ENCODE measurements around the gene XRCC4. TPM values are rescaled to one million over a fixed set of nuclear protein-coding genes. Genes with fewer than 3 reads are reported as not detected.

Gene XRCC4
- total and polyA plus RNA-seq, 7 donors, result 1.6 to 7.9 (median 3.2) TPM

GRCh38 chr5:83281658-83282057, 204.3 kb downstream of the XRCC4 start:
- Histone ChIP-seq H3K4me1 (no peaks in the 10 kb centered on the region), H3K9me3 (no peaks in the 10 kb centered on the region), H3K27ac (no peak overlapping the region), H3K27me3 (ENCODE audit: insufficient read depth in 3 of 3, low read length in 2 of 3) (no peaks in the 10 kb centered on the region), H3K4me3 (no peak overlapping the region), H3K36me3 (ENCODE audit: insufficient read depth in 1 of 2, low read depth in 1 of 2) (no peaks in the 10 kb centered on the region)
- intact Hi-C loops (cut with DNase I), result no loop called here
- ATAC-seq (no peak), DNase-seq (no peak)
- TF ChIP-seq CTCF (IDR thresholded peaks at IDR 0.05), result no peak

GRCh38 chr5:83283761-83284160, 206.4 kb downstream of the XRCC4 start:
- WGBS, 3 donors, result 88 to 89% (median 88%) methylated on average over 3 of the region's 3 CpGs
- no peak for ATAC-seq

GRCh38 chr5:83285661-83286398, 208.5 kb downstream of the XRCC4 start:
- Histone ChIP-seq H3K27me3 (ENCODE audit: insufficient read depth in 3 of 3, low read length in 2 of 3) (no peaks in the 10 kb centered on the region), H3K4me1 (no peaks in the 10 kb centered on the region), H3K27ac (no peak overlapping the region), H3K9me3 (no peaks in the 10 kb centered on the region), H3K4me3 (no peak overlapping the region), H3K36me3 (ENCODE audit: insufficient read depth in 1 of 2, low read depth in 1 of 2) (no peaks in the 10 kb centered on the region)
- ATAC-seq (no peak), DNase-seq (peak in 1 of 2 donors; percentile 18)
- WGBS, 3 donors, result 67 to 70% (median 68%) methylated on average over 7 of the region's 7 CpGs
- no peak for TF ChIP-seq CTCF (IDR thresholded peaks at IDR 0.05)
- intact Hi-C loops (cut with DNase I), result no loop called here

More at GRCh38 chr5:83283761-83284160, 206.4 kb downstream of the XRCC4 start:
- H3K4me1 ChIP-seq, result no peaks in the 10 kb centered on the region
- no peak overlapping the region for H3K4me3 ChIP-seq
- DNase-seq, result no peak
- no peaks in the 10 kb centered on the region for H3K36me3 ChIP-seq (ENCODE audit: insufficient read depth in 1 of 2, low read depth in 1 of 2)
- H3K27ac ChIP-seq, result no peak overlapping the region
- intact Hi-C loops (cut with DNase I), result no loop called here
- H3K27me3 ChIP-seq (ENCODE audit: insufficient read depth in 3 of 3, low read length in 2 of 3), result no peaks in the 10 kb centered on the region
- no peak for TF ChIP-seq CTCF (IDR thresholded peaks at IDR 0.05)
- no peaks in the 10 kb centered on the region for H3K9me3 ChIP-seq

- whole genome bisulfite sequencing, 3 donors, result 44 to 52% (median 48%) methylated on average over 2 of the region's 2 CpGs
- no peak for ATAC-seq
- Histone ChIP-seq H3K9me3 (peaks cover 4% of the 10 kb centered on the region), H3K4me1 (no peaks in the 10 kb centered on the region), H3K27ac (no peak overlapping the region), H3K4me3 (no peak overlapping the region), H3K27me3 (ENCODE audit: insufficient read depth in 3 of 3, low read length in 2 of 3) (no peaks in the 10 kb centered on the region), H3K36me3 (ENCODE audit: insufficient read depth in 1 of 2, low read depth in 1 of 2) (no peaks in the 10 kb centered on the region)
- intact Hi-C loops (cut with DNase I), result no loop called here
- TF ChIP-seq CTCF (IDR thresholded peaks at IDR 0.05), result no peak
- no peak for DNase-seq
Measured at GRCh38 chr5:83294246-83294645, 216.9 kb downstream of the XRCC4 start.

- H3K36me3 ChIP-seq (ENCODE audit: insufficient read depth in 1 of 2, low read depth in 1 of 2), result no peaks in the 10 kb centered on the region
- no peaks in the 10 kb centered on the region for H3K27me3 ChIP-seq (ENCODE audit: insufficient read depth in 3 of 3, low read length in 2 of 3)
- WGBS, 3 donors, result 82 to 96% (median 92%) methylated on average over 2 of the region's 2 CpGs
- intact Hi-C loops (cut with DNase I), result no loop called here
- H3K27ac ChIP-seq, result no peak overlapping the region
- H3K4me3 ChIP-seq, result no peak overlapping the region
- no peaks in the 10 kb centered on the region for H3K4me1 ChIP-seq
- ATAC-seq, result no peak
- DNase-seq, result no peak
- no peak for TF ChIP-seq CTCF (IDR thresholded peaks at IDR 0.05)
- peaks cover 10% of the 10 kb centered on the region for H3K9me3 ChIP-seq
Measured at GRCh38 chr5:83299353-83299752, 222.0 kb downstream of the XRCC4 start.

All from psoas muscle (tissue), 8 donors.